T-helper 17 cell (primary cell): Measurements from ENCODE around the gene SLC30A10. TPM values are rescaled to one million over a fixed set of nuclear protein-coding genes. Genes with fewer than 3 reads are reported as not detected.
"Not testable (repeated sequence)": the region's sequence is repeated elsewhere in the genome, so short reads cannot be mapped to it uniquely, and the experiment has no call there.

Experiments used
- ATAC-seq: fragments of 150-1000 bp; cut with Tn5 transposase; 2 replicates; pipeline ENCODE4 v1.10.0; 2021; ENCODE audit warnings: mild to moderate bottlenecking, moderate library complexity
- DNase-seq, 3 donors: peaks; one replicate each; pipeline versions ENCODE4 v3.0.0 to v3.0.0-alpha.2; 2020 to 2021
- H3K9me3 ChIP-seq: one replicate; pipeline ENCODE4 v1.7.0; 2013; ENCODE audit warnings: low read length, mild to moderate bottlenecking; ENCODE audit not compliant: control insufficient read depth, poor library complexity, severe bottlenecking
- H3K27ac Mint-ChIP-seq: one replicate; pipeline ENCODE4 v1.8.0; 2022; ENCODE audit warnings: mild to moderate bottlenecking, moderate library complexity, mixed read lengths
- H3K27me3 Mint-ChIP-seq: one replicate; pipeline ENCODE4 v1.8.0; 2022; ENCODE audit warnings: mixed read lengths
- H3K36me3 Mint-ChIP-seq: one replicate; pipeline ENCODE4 v1.8.0; 2022; ENCODE audit warnings: low read depth, mixed read lengths
- H3K4me1 Mint-ChIP-seq: one replicate; pipeline ENCODE4 v1.8.0; 2022; ENCODE audit warnings: mild to moderate bottlenecking, mixed read lengths
- H3K4me3 Mint-ChIP-seq: one replicate; pipeline ENCODE4 v1.8.0; 2022; ENCODE audit warnings: mild to moderate bottlenecking, moderate library complexity, mixed read lengths
- total RNA-seq, 4 donors: library from RNA in 2 of 4; stranded (reverse) in 2 of 4; gene quantifications; one replicate each; pipeline ENCODE4 v1.2.3 and lab custom pipeline; 2022 to 2026

The SLC30A10 gene
- total RNA-seq, 2 donors from 2014 or later, result not detected

DNA sequence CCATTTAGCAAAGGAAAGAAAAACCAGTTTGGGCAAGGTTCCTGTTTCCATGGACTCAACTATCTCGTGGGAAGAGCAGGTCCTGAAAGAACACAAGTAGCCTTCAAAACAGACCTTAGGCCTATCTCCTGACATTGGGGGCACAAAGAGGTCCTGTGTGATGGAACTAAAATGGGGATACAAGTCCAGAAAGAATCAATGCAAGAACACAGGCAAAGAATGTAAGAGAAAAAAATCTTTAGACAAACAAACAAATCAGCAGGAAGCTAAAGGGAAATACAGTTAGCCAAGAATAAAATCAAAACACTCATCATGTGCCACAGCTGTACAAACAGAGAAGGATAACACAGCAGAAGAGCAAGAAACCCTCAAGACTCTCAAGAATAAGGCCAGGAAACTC is 28.2 kb downstream of the SLC30A10 start:
- ATAC-seq (no peak), DNase-seq (no peak)
- Mint-ChIP-seq H3K27me3 (peaks cover 7% of the 10 kb centered on the region), H3K4me1 (no peaks in the 10 kb centered on the region), H3K36me3 (no peaks in the 10 kb centered on the region), H3K4me3 (no peak overlapping the region), H3K27ac (no peak overlapping the region)
- H3K9me3 ChIP-seq, result no peaks in the 10 kb centered on the region

DNA sequence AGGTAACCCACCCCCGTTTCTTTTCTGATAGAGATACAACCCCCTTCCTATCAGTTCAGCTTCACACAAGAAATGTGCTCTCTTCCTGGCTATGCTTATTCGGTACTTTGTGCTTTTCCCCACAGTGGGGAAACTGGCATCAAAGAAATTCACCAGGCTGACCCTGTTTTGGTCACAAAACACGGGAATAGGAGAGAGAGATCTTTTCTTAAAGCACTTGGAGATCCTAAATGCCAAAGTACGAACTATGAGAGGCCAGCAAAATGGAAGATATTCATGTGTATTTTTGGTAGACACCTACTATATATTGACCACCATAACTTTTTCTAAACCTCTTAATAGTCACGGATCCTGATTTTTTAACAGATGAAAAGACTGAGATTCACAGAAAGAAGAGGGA is 30.0 kb downstream of the SLC30A10 start:
- Mint-ChIP-seq H3K4me3 (no peak overlapping the region), H3K36me3 (no peaks in the 10 kb centered on the region)

DNA sequence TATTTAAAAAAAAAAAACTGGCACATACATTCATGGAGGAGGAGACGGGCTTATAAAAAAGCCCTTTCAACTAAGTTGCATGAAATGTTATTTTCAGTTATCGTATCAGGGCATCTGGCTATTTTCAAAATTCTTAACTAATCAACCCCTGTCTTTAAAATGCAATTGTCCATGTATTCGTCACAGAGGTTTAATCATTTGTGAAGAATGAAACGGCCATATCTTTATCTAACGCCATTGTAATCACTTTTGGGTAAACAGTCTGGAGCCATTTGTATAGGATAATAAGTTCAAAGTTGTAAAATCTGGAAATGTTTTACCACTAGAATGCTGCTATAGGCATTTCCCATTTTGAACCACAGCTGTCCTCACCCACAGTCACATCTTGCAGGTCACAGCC is 30.4 kb downstream of the SLC30A10 start:
- Mint-ChIP-seq H3K27me3 (peaks cover 2% of the 10 kb centered on the region), H3K4me3 (no peak overlapping the region), H3K4me1 (no peaks in the 10 kb centered on the region)

More for the DNA sequence above, 30.0 kb downstream of the SLC30A10 start:
- H3K9me3 ChIP-seq, result no peaks in the 10 kb centered on the region
- peaks cover 7% of the 10 kb centered on the region for H3K27me3 Mint-ChIP-seq
- no peak for DNase-seq
- no peaks in the 10 kb centered on the region for H3K4me1 Mint-ChIP-seq
- ATAC-seq, result no peak
- no peak overlapping the region for H3K27ac Mint-ChIP-seq

DNA sequence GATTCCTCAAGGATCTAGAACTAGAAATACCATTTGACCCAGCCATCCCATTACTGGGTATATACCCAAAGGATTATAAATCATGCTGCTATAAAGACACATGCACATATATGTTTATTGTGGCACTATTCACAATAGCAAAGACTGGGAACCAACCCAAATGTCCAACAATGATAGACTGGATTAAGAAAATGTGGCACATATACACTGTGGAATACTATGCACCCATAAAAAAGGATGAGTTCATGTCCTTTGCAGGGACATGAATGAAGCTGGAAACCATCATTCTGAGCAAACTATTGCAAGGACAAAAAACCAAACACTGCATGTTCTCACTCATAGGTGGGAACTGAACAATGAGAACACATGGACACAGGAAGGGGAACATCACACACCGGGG is 36.1 kb downstream of the SLC30A10 start:
- H3K27ac Mint-ChIP-seq, ATAC-seq, H3K27me3 Mint-ChIP-seq: not testable (repeated sequence)

More for the DNA sequence above, 30.4 kb downstream of the SLC30A10 start:
- Mint-ChIP-seq H3K27ac (no peak overlapping the region), H3K36me3 (no peaks in the 10 kb centered on the region)
- no peak for ATAC-seq
- H3K9me3 ChIP-seq, result no peaks in the 10 kb centered on the region
- no peak for DNase-seq

DNA sequence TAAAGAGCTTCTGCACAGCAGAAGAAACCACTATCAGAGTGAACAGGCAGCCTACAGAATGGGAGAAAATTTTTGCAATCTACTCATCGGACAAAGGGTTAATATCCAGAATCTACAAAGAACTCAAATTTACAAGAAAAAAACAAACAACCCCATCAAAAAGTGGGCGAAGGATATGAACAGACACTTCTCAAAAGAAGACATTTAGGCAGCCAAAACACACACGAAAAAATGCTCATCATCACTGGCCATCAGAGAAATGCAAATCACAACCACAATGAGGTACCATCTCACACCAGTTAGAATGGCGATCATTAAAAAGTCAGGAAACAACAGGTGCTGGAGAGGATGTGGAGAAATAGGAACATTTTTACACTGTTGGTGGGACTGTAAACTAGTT is 36.5 kb downstream of the SLC30A10 start:
- H3K4me3 Mint-ChIP-seq, H3K4me1 Mint-ChIP-seq, H3K27me3 Mint-ChIP-seq, DNase-seq, H3K27ac Mint-ChIP-seq, ATAC-seq, H3K9me3 ChIP-seq, H3K36me3 Mint-ChIP-seq: not testable (repeated sequence)

More for the DNA sequence above, 36.1 kb downstream of the SLC30A10 start:
- not testable (repeated sequence) for H3K36me3 Mint-ChIP-seq, H3K9me3 ChIP-seq, H3K4me1 Mint-ChIP-seq, DNase-seq, H3K4me3 Mint-ChIP-seq

DNA sequence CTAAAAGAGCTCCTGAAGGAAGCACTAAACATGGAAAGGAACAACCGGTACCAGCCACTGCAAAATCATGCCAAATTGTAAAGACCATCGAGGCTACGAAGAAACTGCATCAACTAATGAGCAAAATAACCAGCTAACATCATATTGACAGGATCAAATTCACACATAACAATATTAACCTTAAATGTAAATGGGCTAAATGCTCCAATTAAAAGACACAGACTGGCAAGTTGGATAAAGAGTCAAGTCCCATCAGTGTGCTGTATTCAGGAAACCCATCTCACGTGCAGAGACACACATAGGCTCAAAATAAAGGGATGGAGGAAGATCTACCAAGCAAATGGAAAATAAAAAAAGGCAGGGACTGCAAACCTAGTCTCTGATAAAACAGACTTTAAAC is 39.7 kb downstream of the SLC30A10 start:
- ATAC-seq, H3K36me3 Mint-ChIP-seq, H3K27ac Mint-ChIP-seq, H3K4me1 Mint-ChIP-seq, H3K4me3 Mint-ChIP-seq, H3K9me3 ChIP-seq, DNase-seq: not testable (repeated sequence)
- H3K27me3 Mint-ChIP-seq, result peaks cover 10% of the 10 kb centered on the region

DNA sequence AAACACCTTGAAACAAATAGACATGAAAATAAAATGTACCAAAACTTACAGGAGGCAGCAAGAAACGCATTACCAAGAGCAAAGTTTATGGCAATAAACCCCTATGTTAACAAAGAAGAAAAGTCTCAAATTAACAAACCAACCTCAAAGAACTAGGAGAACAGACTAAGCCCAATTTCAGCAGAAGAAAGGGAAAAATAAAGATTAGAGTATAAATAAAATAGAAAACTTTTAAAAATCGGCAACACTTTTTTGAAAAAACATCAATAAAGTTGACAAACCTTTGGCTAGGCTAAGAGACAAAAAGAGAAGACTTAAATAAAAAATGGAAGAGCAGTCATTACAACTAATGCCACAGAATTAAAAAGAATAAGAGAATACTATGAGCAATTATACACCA is 42.7 kb downstream of the SLC30A10 start:
- peaks cover 10% of the 10 kb centered on the region for H3K27me3 Mint-ChIP-seq
- DNase-seq, result no peak
- peaks cover 3% of the 10 kb centered on the region for H3K36me3 Mint-ChIP-seq
- H3K9me3 ChIP-seq, result no peaks in the 10 kb centered on the region
- H3K27ac Mint-ChIP-seq, result no peak overlapping the region
- no peak overlapping the region for H3K4me3 Mint-ChIP-seq
- H3K4me1 Mint-ChIP-seq, result no peaks in the 10 kb centered on the region
- ATAC-seq, result no peak

DNA sequence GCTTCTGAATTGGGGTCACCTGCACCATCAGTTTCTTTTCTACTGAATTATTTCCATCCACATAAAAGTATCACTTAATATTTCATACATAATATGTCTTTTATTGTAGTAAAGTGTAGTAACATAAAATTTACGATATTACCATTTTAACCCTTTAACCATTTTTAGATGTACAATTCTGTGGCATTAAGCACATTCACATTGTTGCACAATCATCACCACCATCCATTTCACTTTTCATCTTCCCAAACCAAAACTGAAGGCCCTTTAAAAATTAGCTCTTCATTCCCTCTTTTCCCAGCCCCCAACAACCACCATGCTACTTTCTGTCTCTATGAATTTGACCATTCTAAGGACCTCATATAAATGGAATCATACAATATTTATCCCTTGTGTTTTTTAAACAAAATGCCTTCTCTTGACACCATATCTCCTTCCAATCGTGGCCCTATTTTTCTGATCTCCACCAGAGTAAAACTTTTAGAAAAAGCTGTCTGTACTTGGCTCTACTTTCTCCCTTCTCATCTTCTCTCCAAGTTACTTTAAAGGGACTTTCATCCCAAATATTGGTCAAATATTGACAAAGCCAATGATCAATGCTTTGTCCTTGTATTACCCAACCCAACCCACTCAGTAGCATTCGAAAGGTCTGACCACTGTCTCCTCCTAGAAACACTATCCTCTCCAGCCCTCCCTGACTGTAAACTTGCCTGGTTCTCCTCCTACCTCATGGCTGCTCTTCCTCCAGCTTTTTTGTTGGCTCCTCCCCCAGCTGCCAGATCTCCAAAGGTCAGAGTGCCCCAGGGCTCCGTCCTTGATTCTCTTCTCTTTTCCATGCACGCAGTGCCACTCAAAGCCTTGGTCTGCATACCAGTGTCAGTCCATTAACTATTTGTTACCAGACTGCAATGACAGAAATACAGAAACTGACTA is 44.7 kb downstream of the SLC30A10 start:
- no peak overlapping the region for H3K27ac Mint-ChIP-seq
- H3K4me3 Mint-ChIP-seq, result no peak overlapping the region
- H3K27me3 Mint-ChIP-seq, result peaks cover 10% of the 10 kb centered on the region
- ATAC-seq (no peak), DNase-seq (no peak)
- no peaks in the 10 kb centered on the region for H3K4me1 Mint-ChIP-seq
- H3K36me3 Mint-ChIP-seq, result peaks cover 3% of the 10 kb centered on the region
- no peaks in the 10 kb centered on the region for H3K9me3 ChIP-seq

DNA sequence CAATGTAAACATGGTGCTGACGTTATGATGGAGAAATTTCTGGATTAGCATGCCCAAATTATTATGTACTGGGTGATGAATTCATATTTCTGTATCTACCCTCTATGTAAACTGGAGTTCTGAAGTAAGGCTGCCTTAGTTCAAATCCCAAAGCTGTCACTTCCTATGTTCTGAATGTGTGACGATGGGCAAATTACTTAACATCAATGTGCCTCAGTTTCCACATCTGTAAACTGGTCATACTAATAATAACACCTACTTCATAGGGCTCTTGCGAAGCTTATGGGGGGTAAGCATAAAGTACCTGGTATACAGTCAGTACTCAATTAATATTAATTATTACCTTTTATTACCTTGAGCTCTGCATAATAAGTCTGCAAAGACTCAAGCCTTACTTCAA is 45.6 kb downstream of the SLC30A10 start:
- peaks cover 3% of the 10 kb centered on the region for H3K36me3 Mint-ChIP-seq
- DNase-seq (no peak), ATAC-seq (no peak)
- no peak overlapping the region for H3K27ac Mint-ChIP-seq
- no peak overlapping the region for H3K4me3 Mint-ChIP-seq
- H3K9me3 ChIP-seq, result no peaks in the 10 kb centered on the region
- peaks cover 10% of the 10 kb centered on the region for H3K27me3 Mint-ChIP-seq
- H3K4me1 Mint-ChIP-seq, result no peaks in the 10 kb centered on the region

DNA sequence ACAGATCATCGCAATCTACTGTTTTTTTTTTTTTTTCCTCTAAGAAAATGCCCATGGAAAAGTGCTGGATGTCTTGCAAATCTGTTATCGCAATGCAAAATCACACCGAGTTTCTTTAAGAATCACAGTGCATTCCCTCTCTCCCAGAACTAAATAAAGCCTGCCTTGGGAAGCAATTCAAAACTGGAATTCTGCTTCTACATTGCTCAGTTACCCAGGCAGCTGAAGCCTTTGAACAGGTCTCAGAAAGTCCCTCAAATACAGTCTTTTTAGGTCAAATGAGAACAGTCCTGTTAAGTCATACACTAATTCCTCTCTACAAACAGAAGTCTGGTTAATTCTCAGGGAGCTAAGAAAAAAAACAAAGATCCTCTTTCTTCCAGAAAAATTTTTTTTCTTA is 46.3 kb downstream of the SLC30A10 start:
- no peak for ATAC-seq
- Mint-ChIP-seq H3K27ac (no peak overlapping the region), H3K36me3 (peaks cover 3% of the 10 kb centered on the region), H3K4me3 (no peak overlapping the region), H3K4me1 (no peaks in the 10 kb centered on the region), H3K27me3 (peaks cover 10% of the 10 kb centered on the region)
- no peak for DNase-seq
- no peaks in the 10 kb centered on the region for H3K9me3 ChIP-seq

DNA sequence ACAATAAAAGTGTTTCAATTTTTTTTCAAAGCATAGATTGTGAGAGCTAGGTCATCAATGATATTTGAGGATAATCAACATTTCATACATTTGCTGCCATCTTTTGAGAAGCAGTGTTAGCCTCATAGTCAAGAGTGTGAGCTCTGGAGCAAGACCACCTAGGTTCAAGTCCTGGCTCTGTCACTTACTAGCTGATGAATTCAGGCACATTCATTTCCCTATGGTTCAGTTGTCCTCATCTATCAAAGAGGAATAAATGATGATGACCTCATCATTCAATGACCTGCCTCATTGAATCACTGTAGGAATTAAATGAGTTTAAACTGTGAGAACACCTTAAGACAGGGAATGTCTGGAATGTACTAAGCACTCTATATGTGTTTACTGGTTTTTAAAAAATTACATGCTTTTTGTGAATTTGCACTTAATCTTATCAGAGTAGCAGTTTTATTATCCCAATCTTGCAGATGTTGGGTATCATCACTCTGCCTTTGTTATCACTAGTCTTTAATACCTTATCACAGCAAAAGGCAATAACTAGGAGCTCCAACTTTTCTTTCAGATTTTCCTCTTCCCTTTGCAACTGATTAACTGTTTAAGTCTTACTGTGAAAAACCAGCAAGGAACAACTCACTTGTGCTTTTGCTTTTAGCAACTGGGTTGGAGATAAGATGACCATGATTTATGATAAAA is 47.4 kb downstream of the SLC30A10 start:
- Mint-ChIP-seq H3K27ac (no peak overlapping the region), H3K27me3 (peaks cover 11% of the 10 kb centered on the region), H3K4me3 (no peak overlapping the region), H3K4me1 (no peaks in the 10 kb centered on the region), H3K36me3 (peaks cover 3% of the 10 kb centered on the region)
- no peak for DNase-seq
- no peaks in the 10 kb centered on the region for H3K9me3 ChIP-seq
- no peak for ATAC-seq

DNA sequence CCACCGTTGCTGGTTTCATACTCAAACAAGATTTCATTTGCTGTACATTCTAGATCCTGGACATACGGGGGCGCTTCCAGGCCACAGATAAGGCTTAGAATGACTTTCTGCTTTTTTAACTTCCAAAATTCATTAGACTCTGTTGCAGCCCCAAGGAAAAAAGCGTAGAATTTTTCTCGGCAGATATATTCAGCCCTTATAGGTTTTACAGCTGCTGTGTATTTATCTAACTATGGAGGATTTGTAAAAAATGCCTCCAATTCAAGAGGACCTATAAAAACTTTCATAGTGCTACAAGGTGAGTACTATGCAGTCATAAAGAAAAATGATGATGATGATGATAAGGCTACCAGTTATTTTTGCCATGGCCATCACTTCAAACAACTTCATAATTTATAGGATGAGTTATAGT is 51.6 kb downstream of the SLC30A10 start:
- H3K4me1 Mint-ChIP-seq, result no peaks in the 10 kb centered on the region
- ATAC-seq (no peak), DNase-seq (no peak)
- peaks cover 17% of the 10 kb centered on the region for H3K27me3 Mint-ChIP-seq
- H3K9me3 ChIP-seq, result no peaks in the 10 kb centered on the region
- H3K27ac Mint-ChIP-seq, result no peak overlapping the region
- no peak overlapping the region for H3K4me3 Mint-ChIP-seq
- no peaks in the 10 kb centered on the region for H3K36me3 Mint-ChIP-seq

DNA sequence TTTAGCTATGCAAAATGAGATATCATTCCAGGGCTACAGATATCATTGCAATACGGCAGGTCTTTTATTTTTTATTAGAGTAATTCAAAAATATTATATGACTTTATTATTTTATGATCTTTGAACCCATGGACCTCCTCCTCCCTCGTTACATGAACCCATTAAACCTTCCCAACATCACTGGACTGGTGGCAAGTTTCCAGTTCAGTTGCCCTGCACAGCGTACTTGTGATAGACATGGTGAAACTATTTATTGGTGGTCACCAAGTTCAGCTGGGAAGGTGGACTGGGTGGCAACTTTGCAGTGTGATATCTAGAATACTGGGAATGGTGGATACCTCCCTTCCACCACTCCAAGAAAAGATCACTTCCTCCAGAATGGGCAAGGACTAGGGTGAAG is 52.5 kb downstream of the SLC30A10 start:
- Mint-ChIP-seq H3K4me3 (no peak overlapping the region), H3K27ac (no peak overlapping the region), H3K4me1 (no peaks in the 10 kb centered on the region), H3K36me3 (no peaks in the 10 kb centered on the region), H3K27me3 (peaks cover 19% of the 10 kb centered on the region)
- DNase-seq (no peak), ATAC-seq (no peak)
- H3K9me3 ChIP-seq, result no peaks in the 10 kb centered on the region
